Activated T-cell treated with anti-CD3 and anti-CD28 coated beads, Interleukin-2, amount 50 U/mL, for 4 hours (primary cell): ENCODE results near the gene TCF3. TPM values are rescaled to one million over a fixed set of nuclear protein-coding genes. Genes with fewer than 3 reads are reported as not detected.
"Not testable (repeated sequence)": the region's sequence is repeated elsewhere in the genome, so short reads cannot be mapped to it uniquely, and the experiment has no call there.

Experiments used
- ATAC-seq, 2 donors: fragments of 200-7000 bp; cut with Tn5 transposase; one replicate each; pipeline ENCODE4 v1.10.0; 2021
- DNase-seq: peaks from one replicate; pipeline ENCODE4 v3.0.0-alpha.2; 2020
- H3K27me3 Mint-ChIP-seq: one replicate; pipeline ENCODE4 v1.8.0; 2021; ENCODE audit warnings: low read depth, mixed read lengths
- H3K36me3 Mint-ChIP-seq: one replicate; pipeline ENCODE4 v1.8.0; 2022; ENCODE audit warnings: mixed read lengths; ENCODE audit not compliant: insufficient read depth
- H3K4me1 Mint-ChIP-seq: one replicate; pipeline ENCODE4 v1.8.0; 2021; ENCODE audit warnings: low read depth, mixed read lengths
- H3K4me3 Mint-ChIP-seq: one replicate; pipeline ENCODE4 v1.8.0; 2021; ENCODE audit warnings: mild to moderate bottlenecking, moderate library complexity, mixed read lengths
- H3K9me3 Mint-ChIP-seq: one replicate; pipeline ENCODE4 v1.8.0; 2021; ENCODE audit warnings: mixed read lengths
- total RNA-seq, 3 donors: library from RNA; stranded (reverse); gene quantifications; one replicate each; pipeline ENCODE4 v1.2.1, GENCODE V29; 2021

TCF3 gene
- total RNA-seq, 3 donors from 2014 or later: 144 to 184 (median 153) TPM

GRCh38 chr19:1678073-1678472 lies 25.7 kb upstream of the TCF3 start:
- Mint-ChIP-seq H3K9me3 (no peaks in the 10 kb centered on the region), H3K4me3 (no peak overlapping the region), H3K36me3 (no peaks in the 10 kb centered on the region), H3K4me1 (no peaks in the 10 kb centered on the region), H3K27me3 (peaks cover 66% of the 10 kb centered on the region)
- ATAC-seq (no peak), DNase-seq (no peak)

GRCh38 chr19:1676351-1677266 lies 24.2 kb upstream of the TCF3 start:
- ATAC-seq: no peak
- no peaks in the 10 kb centered on the region for H3K9me3 Mint-ChIP-seq
- no peaks in the 10 kb centered on the region for H3K4me1 Mint-ChIP-seq
- no peak overlapping the region for H3K4me3 Mint-ChIP-seq
- DNase-seq: no peak
- H3K36me3 Mint-ChIP-seq: no peaks in the 10 kb centered on the region
- H3K27me3 Mint-ChIP-seq: peaks cover 60% of the 10 kb centered on the region

GRCh38 chr19:1675633-1676350 lies 23.4 kb upstream of the TCF3 start:
- Mint-ChIP-seq H3K4me3 (no peak overlapping the region), H3K36me3 (no peaks in the 10 kb centered on the region), H3K4me1 (no peaks in the 10 kb centered on the region), H3K27me3 (peaks cover 63% of the 10 kb centered on the region), H3K9me3 (no peaks in the 10 kb centered on the region)
- DNase-seq: no peak
- ATAC-seq: no peak

GRCh38 chr19:1674293-1674679 lies 21.9 kb upstream of the TCF3 start:
- Mint-ChIP-seq H3K36me3 (no peaks in the 10 kb centered on the region), H3K4me1 (no peaks in the 10 kb centered on the region), H3K27me3 (peaks cover 60% of the 10 kb centered on the region), H3K9me3 (no peaks in the 10 kb centered on the region), H3K4me3 (no peak overlapping the region)
- no peak for DNase-seq
- no peak for ATAC-seq

- Mint-ChIP-seq H3K4me1 (peaks cover 4% of the 10 kb centered on the region), H3K4me3 (no peak overlapping the region), H3K27me3 (peaks cover 62% of the 10 kb centered on the region), H3K9me3 (no peaks in the 10 kb centered on the region), H3K36me3 (no peaks in the 10 kb centered on the region)
- ATAC-seq (no peak), DNase-seq (no peak)
These were observed 21.4 kb upstream of the TCF3 start for GRCh38 chr19:1673645-1674292.

- Mint-ChIP-seq H3K27me3 (peaks cover 64% of the 10 kb centered on the region), H3K4me3 (no peak overlapping the region), H3K4me1 (peaks cover 10% of the 10 kb centered on the region), H3K9me3 (no peaks in the 10 kb centered on the region), H3K36me3 (no peaks in the 10 kb centered on the region)
- ATAC-seq (no peak), DNase-seq (no peak)
These were observed 20.6 kb upstream of the TCF3 start for GRCh38 chr19:1672769-1673644.

GRCh38 chr19:1672038-1672768 lies 19.8 kb upstream of the TCF3 start:
- ATAC-seq: peak; percentile 59 to 66
- Mint-ChIP-seq H3K9me3 (no peaks in the 10 kb centered on the region), H3K36me3 (no peaks in the 10 kb centered on the region), H3K4me1 (peaks cover 12% of the 10 kb centered on the region), H3K4me3 (no peak overlapping the region), H3K27me3 (peaks cover 62% of the 10 kb centered on the region)
- DNase-seq: peak; percentile 57

- DNase-seq (no peak), ATAC-seq (peak; percentile 25 to 53)
- Mint-ChIP-seq H3K4me1 (peaks cover 12% of the 10 kb centered on the region), H3K4me3 (no peak overlapping the region), H3K9me3 (no peaks in the 10 kb centered on the region), H3K27me3 (peaks cover 57% of the 10 kb centered on the region), H3K36me3 (no peaks in the 10 kb centered on the region)
These were observed 19.3 kb upstream of the TCF3 start for GRCh38 chr19:1671716-1672037.

GRCh38 chr19:1670747-1671146 lies 18.3 kb upstream of the TCF3 start:
- ATAC-seq, H3K36me3 Mint-ChIP-seq, H3K4me3 Mint-ChIP-seq, DNase-seq, H3K9me3 Mint-ChIP-seq: not testable (repeated sequence)
- H3K27me3 Mint-ChIP-seq: peaks cover 51% of the 10 kb centered on the region
- H3K4me1 Mint-ChIP-seq: peaks cover 12% of the 10 kb centered on the region

GRCh38 chr19:1668486-1669270 lies 16.3 kb upstream of the TCF3 start:
- no peak for DNase-seq

GRCh38 chr19:1668048-1668485 lies 15.7 kb upstream of the TCF3 start:
- no peak for DNase-seq
- Mint-ChIP-seq H3K9me3 (no peaks in the 10 kb centered on the region), H3K27me3 (peaks cover 31% of the 10 kb centered on the region), H3K36me3 (no peaks in the 10 kb centered on the region), H3K4me3 (peak overlapping the region; percentile 16), H3K4me1 (peaks cover 12% of the 10 kb centered on the region)
- ATAC-seq: no peak

More at GRCh38 chr19:1668486-1669270, 16.3 kb upstream of the TCF3 start:
- Mint-ChIP-seq H3K36me3 (no peaks in the 10 kb centered on the region), H3K27me3 (peaks cover 37% of the 10 kb centered on the region), H3K4me1 (peaks cover 12% of the 10 kb centered on the region), H3K4me3 (peak overlapping the region; percentile 16), H3K9me3 (no peaks in the 10 kb centered on the region)
- ATAC-seq: peak; percentile 39 to 56

GRCh38 chr19:1665565-1666047 lies 13.2 kb upstream of the TCF3 start:
- peaks cover 17% of the 10 kb centered on the region for H3K4me1 Mint-ChIP-seq
- no peak for ATAC-seq
- H3K9me3 Mint-ChIP-seq: no peaks in the 10 kb centered on the region
- H3K4me3 Mint-ChIP-seq: no peak overlapping the region
- H3K27me3 Mint-ChIP-seq: peaks cover 22% of the 10 kb centered on the region
- no peaks in the 10 kb centered on the region for H3K36me3 Mint-ChIP-seq
- no peak for DNase-seq
